Measurements from ENCODE around the gene FNDC3B. TPM values are rescaled to one million over a fixed set of nuclear protein-coding genes. Genes with fewer than 3 reads are reported as not detected.

FNDC3B gene
- total RNA-seq, 1 donor from 2014 or later = 68.5 TPM

DNA sequence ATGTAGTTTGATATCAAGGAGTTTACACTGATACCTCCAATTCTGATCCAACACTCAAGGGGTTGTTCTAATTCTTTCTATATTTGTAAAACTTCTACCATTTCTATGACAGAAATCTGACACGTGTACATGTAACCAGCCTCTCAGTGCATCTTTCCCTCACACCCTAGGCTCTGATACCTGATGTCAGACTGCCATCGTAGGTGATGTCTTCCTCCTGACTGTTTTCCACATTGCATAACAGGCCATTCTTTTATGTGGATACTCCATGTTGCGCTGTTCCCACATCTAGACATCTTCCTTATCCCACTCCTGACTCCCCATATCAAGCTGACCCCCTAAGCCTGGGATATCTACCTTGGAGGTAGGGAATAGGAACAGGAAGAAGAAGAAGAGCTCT lies 159.1 kb downstream of the FNDC3B start:
- no peaks in the 10 kb centered on the region for H3K27me3 ChIP-seq
- peaks cover 46% of the 10 kb centered on the region for H3K4me1 ChIP-seq
- TF ChIP-seq POLR2AphosphoS5 (IDR thresholded peaks at IDR 0.05; ENCODE audit: insufficient read depth in 1 of 2, low read depth in 1 of 2) (no peak), POLR2A (IDR thresholded peaks at IDR 0.05) (no peak)
- TF ChIP-seq, protein P1, sequence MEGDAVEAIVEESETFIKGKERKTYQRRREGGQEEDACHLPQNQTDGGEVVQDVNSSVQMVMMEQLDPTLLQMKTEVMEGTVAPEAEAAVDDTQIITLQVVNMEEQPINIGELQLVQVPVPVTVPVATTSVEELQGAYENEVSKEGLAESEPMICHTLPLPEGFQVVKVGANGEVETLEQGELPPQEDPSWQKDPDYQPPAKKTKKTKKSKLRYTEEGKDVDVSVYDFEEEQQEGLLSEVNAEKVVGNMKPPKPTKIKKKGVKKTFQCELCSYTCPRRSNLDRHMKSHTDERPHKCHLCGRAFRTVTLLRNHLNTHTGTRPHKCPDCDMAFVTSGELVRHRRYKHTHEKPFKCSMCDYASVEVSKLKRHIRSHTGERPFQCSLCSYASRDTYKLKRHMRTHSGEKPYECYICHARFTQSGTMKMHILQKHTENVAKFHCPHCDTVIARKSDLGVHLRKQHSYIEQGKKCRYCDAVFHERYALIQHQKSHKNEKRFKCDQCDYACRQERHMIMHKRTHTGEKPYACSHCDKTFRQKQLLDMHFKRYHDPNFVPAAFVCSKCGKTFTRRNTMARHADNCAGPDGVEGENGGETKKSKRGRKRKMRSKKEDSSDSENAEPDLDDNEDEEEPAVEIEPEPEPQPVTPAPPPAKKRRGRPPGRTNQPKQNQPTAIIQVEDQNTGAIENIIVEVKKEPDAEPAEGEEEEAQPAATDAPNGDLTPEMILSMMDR (IDR thresholded peaks at IDR 0.05) = no peak
- H3K4me3 ChIP-seq = no peak overlapping the region
- no peak overlapping the region for H3K27ac ChIP-seq
- intact Hi-C loops (cut with DNase I) = no loop called here
- H3K9me3 ChIP-seq = no peaks in the 10 kb centered on the region
- no peak for DNase-seq (ENCODE audit: extremely low spot score in 2 of 2)
- H3K36me3 ChIP-seq = no peaks in the 10 kb centered on the region

- no peak for DNase-seq (ENCODE audit: extremely low spot score in 2 of 2)
- H3K4me3 ChIP-seq = no peak overlapping the region
- no peaks in the 10 kb centered on the region for H3K36me3 ChIP-seq
- peaks cover 58% of the 10 kb centered on the region for H3K4me1 ChIP-seq
- no peaks in the 10 kb centered on the region for H3K9me3 ChIP-seq
- TF ChIP-seq POLR2AphosphoS5 (IDR thresholded peaks at IDR 0.05; ENCODE audit: insufficient read depth in 1 of 2, low read depth in 1 of 2) = no peak
- no peak for TF ChIP-seq POLR2A (IDR thresholded peaks at IDR 0.05)
- TF ChIP-seq, protein P1 (IDR thresholded peaks at IDR 0.05) = no peak
- no peak overlapping the region for H3K27ac ChIP-seq
- intact Hi-C loops (cut with DNase I) = loop anchor here (10.0 kb wide), 1 partner anchor 225 kb away; no protein-coding TSS in a partner anchor
- H3K27me3 ChIP-seq = no peaks in the 10 kb centered on the region
Observed at GRCh38 chr3:172199850-172200369, 160.5 kb downstream of the FNDC3B start.

DNA sequence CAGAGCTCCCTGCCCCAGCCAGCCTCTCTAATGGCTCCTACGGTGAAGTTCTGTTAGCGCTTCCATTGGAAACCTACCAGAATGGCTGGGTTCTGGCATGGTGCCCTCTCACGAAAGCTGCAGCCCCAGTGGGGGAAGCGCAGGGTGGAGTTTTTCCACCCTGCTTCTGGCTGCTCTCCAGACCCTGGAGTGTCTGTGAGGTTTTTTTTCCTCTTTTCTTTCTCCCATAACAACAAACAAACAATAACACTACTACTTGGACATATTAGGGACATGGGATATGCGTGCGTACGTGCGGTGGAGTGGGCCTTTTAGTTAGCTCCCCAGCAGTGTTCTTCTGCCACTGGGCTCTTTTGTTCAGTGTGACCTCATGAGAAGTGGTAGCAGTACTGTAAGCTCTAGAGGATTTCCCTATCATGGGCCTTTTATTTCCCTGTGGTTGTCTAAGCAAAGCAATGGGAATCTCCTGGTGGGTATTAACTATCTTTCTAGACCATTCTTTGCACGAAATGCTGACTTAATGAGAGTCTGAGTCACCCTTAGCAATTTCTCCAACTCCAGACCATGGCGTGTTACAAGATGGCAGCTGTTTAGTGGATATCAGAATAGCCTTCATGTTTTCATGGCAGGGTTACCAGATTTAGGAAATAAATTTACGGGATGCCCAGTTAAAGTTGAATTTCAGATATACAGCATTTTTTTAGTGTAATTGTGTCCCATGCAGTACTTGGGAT lies 161.9 kb downstream of the FNDC3B start:
- intact Hi-C loops (cut with DNase I) = loop anchor here (10.0 kb wide), 1 partner anchor 227 kb away; no protein-coding TSS in a partner anchor
- Histone ChIP-seq H3K9me3 (no peaks in the 10 kb centered on the region), H3K27ac (peak overlapping the region; percentile 49), H3K36me3 (no peaks in the 10 kb centered on the region), H3K4me3 (no peak overlapping the region), H3K4me1 (peaks cover 52% of the 10 kb centered on the region), H3K27me3 (no peaks in the 10 kb centered on the region)
- TF ChIP-seq, protein P1 (IDR thresholded peaks at IDR 0.05) = no peak
- TF ChIP-seq POLR2A (IDR thresholded peaks at IDR 0.05) (no peak), POLR2AphosphoS5 (IDR thresholded peaks at IDR 0.05; ENCODE audit: insufficient read depth in 1 of 2, low read depth in 1 of 2) (no peak)
- DNase-seq (ENCODE audit: extremely low spot score in 2 of 2) = no peak

- TF ChIP-seq, protein P1 (IDR thresholded peaks at IDR 0.05) = no peak
- TF ChIP-seq POLR2A (IDR thresholded peaks at IDR 0.05) (no peak), POLR2AphosphoS5 (IDR thresholded peaks at IDR 0.05; ENCODE audit: insufficient read depth in 1 of 2, low read depth in 1 of 2) (peak in 1 of 2 donors; percentile 10)
- DNase-seq (ENCODE audit: extremely low spot score in 2 of 2) = no peak
- H3K36me3 ChIP-seq = no peaks in the 10 kb centered on the region
- intact Hi-C loops (cut with DNase I) = loop anchor here (10.0 kb wide), 1 partner anchor 227 kb away; no protein-coding TSS in a partner anchor
- no peaks in the 10 kb centered on the region for H3K9me3 ChIP-seq
- H3K27me3 ChIP-seq = no peaks in the 10 kb centered on the region
- H3K27ac ChIP-seq = peak overlapping the region; percentile 33
- H3K4me3 ChIP-seq = no peak overlapping the region
- H3K4me1 ChIP-seq = peaks cover 52% of the 10 kb centered on the region
Observed at GRCh38 chr3:172201870-172202236, 162.5 kb downstream of the FNDC3B start.

DNA sequence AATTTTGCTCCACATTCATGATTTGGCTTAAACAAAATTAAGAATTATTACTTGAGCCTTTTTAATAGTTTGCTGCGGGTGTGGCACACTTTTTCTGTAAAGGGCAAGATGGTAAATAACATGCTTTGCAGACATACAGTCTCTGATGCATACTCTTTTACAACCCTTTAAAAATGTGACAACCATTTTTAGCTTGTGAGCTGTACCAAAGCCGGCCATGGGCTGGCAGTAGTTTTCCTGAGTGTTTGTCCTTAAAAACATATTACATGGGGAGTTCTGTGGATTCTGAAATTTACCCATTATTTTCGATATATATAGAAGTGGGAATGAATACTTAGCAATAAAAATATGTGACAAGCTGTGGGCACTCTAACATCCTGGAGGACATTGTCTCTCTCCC lies 163.4 kb downstream of the FNDC3B start:
- Histone ChIP-seq H3K9me3 (no peaks in the 10 kb centered on the region), H3K27me3 (no peaks in the 10 kb centered on the region), H3K4me3 (no peak overlapping the region), H3K4me1 (peaks cover 52% of the 10 kb centered on the region), H3K27ac (peak overlapping the region; percentile 33), H3K36me3 (no peaks in the 10 kb centered on the region)
- TF ChIP-seq POLR2A (IDR thresholded peaks at IDR 0.05) (no peak), POLR2AphosphoS5 (IDR thresholded peaks at IDR 0.05; ENCODE audit: insufficient read depth in 1 of 2, low read depth in 1 of 2) (no peak)
- TF ChIP-seq, protein P1 (IDR thresholded peaks at IDR 0.05) = no peak
- intact Hi-C loops (cut with DNase I) = loop anchor here (10.0 kb wide), 1 partner anchor 228 kb away; no protein-coding TSS in a partner anchor
- DNase-seq (ENCODE audit: extremely low spot score in 2 of 2) = no peak

Data from vagina (tissue), 2 donors.